A673 (cell line): ENCODE results near the gene COMP.
"Not testable (repeated sequence)": the region's sequence is repeated elsewhere in the genome, so short reads cannot be mapped to it uniquely, and the experiment has no call there.

Experiments
- CTCF ChIP-seq: fragments of 300-800, 200-600 bp; sonication (generic); conservative IDR thresholded peaks from 2 replicates; pipeline ENCODE4 v1.5.1; 2017; ENCODE audit warnings: low read depth, mild to moderate bottlenecking, antibody characterized with exemption, low read length, moderate library complexity, mixed read lengths
- EZH2 ChIP-seq: fragments of 200-600 bp; sonication (generic); IDR thresholded peaks from 2 replicates; pipeline ENCODE4 v1.6.1; 2017; ENCODE audit warnings: borderline replicate concordance, low read depth, mild to moderate bottlenecking, mixed read lengths, antibody characterized with exemption, low read length; ENCODE audit not compliant: poor library complexity, severe bottlenecking

- TF ChIP-seq CTCF, EZH2: not testable (repeated sequence)
These were observed 25.5 kb upstream of the COMP start for GRCh38 chr19:18816645-18817044.
